ENCODE data around the gene NUAK1.

The NUAK1 gene

GRCh38 chr12:106027286-106027685 is 111.5 kb downstream of the NUAK1 start:
- TF ChIP-seq CTCF (conservative IDR thresholded peaks at IDR 0.05; ENCODE audit: low read depth, low read length), result no peak
- Histone ChIP-seq H2AFZ (ENCODE audit: low read depth) (no peak overlapping the region), H3K4me3 (IDR thresholded peaks at IDR 0.05; ENCODE audit: insufficient read depth, low read depth, low read length) (no peak overlapping the region), H3K27me3 (ENCODE audit: insufficient read depth, low read depth) (no peaks in the 10 kb centered on the region), H3K4me2 (no peak overlapping the region), H3K36me3 (ENCODE audit: insufficient read depth) (no peaks in the 10 kb centered on the region), H3K9ac (no peak overlapping the region), H3K27ac (no peak overlapping the region), H3K79me2 (ENCODE audit: insufficient read depth, low read depth) (no peaks in the 10 kb centered on the region), H3K4me1 (ENCODE audit: low read depth, poor library complexity, severe bottlenecking) (no peaks in the 10 kb centered on the region), H4K20me1 (ENCODE audit: insufficient read depth) (no peaks in the 10 kb centered on the region)

GRCh38 chr12:106025129-106025528 is 113.6 kb downstream of the NUAK1 start:
- no peaks in the 10 kb centered on the region for H3K36me3 ChIP-seq (ENCODE audit: insufficient read depth)

GRCh38 chr12:106023039-106023438 is 115.7 kb downstream of the NUAK1 start:
- no peaks in the 10 kb centered on the region for H3K27me3 ChIP-seq (ENCODE audit: insufficient read depth, low read depth)
- no peak overlapping the region for H3K9ac ChIP-seq
- H3K27ac ChIP-seq, result no peak overlapping the region
- H2AFZ ChIP-seq (ENCODE audit: low read depth), result no peak overlapping the region
- no peak overlapping the region for H3K4me2 ChIP-seq
- H3K79me2 ChIP-seq (ENCODE audit: insufficient read depth, low read depth), result no peaks in the 10 kb centered on the region
- H3K36me3 ChIP-seq (ENCODE audit: insufficient read depth), result no peaks in the 10 kb centered on the region
- no peaks in the 10 kb centered on the region for H4K20me1 ChIP-seq (ENCODE audit: insufficient read depth)
- H3K4me3 ChIP-seq (IDR thresholded peaks at IDR 0.05; ENCODE audit: insufficient read depth, low read depth, low read length), result no peak overlapping the region
- TF ChIP-seq CTCF (conservative IDR thresholded peaks at IDR 0.05; ENCODE audit: low read depth, low read length), result no peak
- H3K4me1 ChIP-seq (ENCODE audit: low read depth, poor library complexity, severe bottlenecking), result no peaks in the 10 kb centered on the region

More at GRCh38 chr12:106025129-106025528, 113.6 kb downstream of the NUAK1 start:
- no peak for TF ChIP-seq CTCF (conservative IDR thresholded peaks at IDR 0.05; ENCODE audit: low read depth, low read length)
- no peaks in the 10 kb centered on the region for H4K20me1 ChIP-seq (ENCODE audit: insufficient read depth)
- H3K27ac ChIP-seq, result no peak overlapping the region
- no peaks in the 10 kb centered on the region for H3K4me1 ChIP-seq (ENCODE audit: low read depth, poor library complexity, severe bottlenecking)
- no peaks in the 10 kb centered on the region for H3K27me3 ChIP-seq (ENCODE audit: insufficient read depth, low read depth)
- H3K9ac ChIP-seq, result no peak overlapping the region
- H3K4me2 ChIP-seq, result no peak overlapping the region
- no peak overlapping the region for H3K4me3 ChIP-seq (IDR thresholded peaks at IDR 0.05; ENCODE audit: insufficient read depth, low read depth, low read length)
- H2AFZ ChIP-seq (ENCODE audit: low read depth), result no peak overlapping the region
- no peaks in the 10 kb centered on the region for H3K79me2 ChIP-seq (ENCODE audit: insufficient read depth, low read depth)

GRCh38 chr12:106022568-106023012 is 116.2 kb downstream of the NUAK1 start:
- no peaks in the 10 kb centered on the region for H3K27me3 ChIP-seq (ENCODE audit: insufficient read depth, low read depth)
- H3K9ac ChIP-seq, result no peak overlapping the region
- H3K4me3 ChIP-seq (IDR thresholded peaks at IDR 0.05; ENCODE audit: insufficient read depth, low read depth, low read length), result no peak overlapping the region
- no peaks in the 10 kb centered on the region for H3K36me3 ChIP-seq (ENCODE audit: insufficient read depth)
- no peak for TF ChIP-seq CTCF (conservative IDR thresholded peaks at IDR 0.05; ENCODE audit: low read depth, low read length)
- no peak overlapping the region for H2AFZ ChIP-seq (ENCODE audit: low read depth)
- H3K79me2 ChIP-seq (ENCODE audit: insufficient read depth, low read depth), result no peaks in the 10 kb centered on the region
- H3K4me2 ChIP-seq, result no peak overlapping the region
- H3K27ac ChIP-seq, result no peak overlapping the region
- H4K20me1 ChIP-seq (ENCODE audit: insufficient read depth), result no peaks in the 10 kb centered on the region
- no peaks in the 10 kb centered on the region for H3K4me1 ChIP-seq (ENCODE audit: low read depth, poor library complexity, severe bottlenecking)

Data from KMS-11 (cell line).